ENCODE measurements around the gene SEMA5A. TPM values are rescaled to one million over a fixed set of nuclear protein-coding genes. Genes with fewer than 3 reads are reported as not detected.

Gene SEMA5A
- total RNA-seq, 1 donor from 2014 or later: 0.51 TPM

GRCh38 chr5:9431496-9432258, 114.2 kb downstream of the SEMA5A start:
- H3K9me3 Mint-ChIP-seq (ENCODE audit: unreplicated experiment): no peaks in the 10 kb centered on the region
- TF ChIP-seq CTCF (IDR thresholded peaks at IDR 0.05; ENCODE audit: partially characterized antibody, unreplicated experiment): no peak
- DNase-seq: no peak
- no peak overlapping the region for H3K27ac Mint-ChIP-seq (ENCODE audit: unreplicated experiment)
- no peaks in the 10 kb centered on the region for H3K4me1 Mint-ChIP-seq (ENCODE audit: low read depth, unreplicated experiment)
- H3K36me3 Mint-ChIP-seq (ENCODE audit: unreplicated experiment): no peaks in the 10 kb centered on the region
- H3K27me3 Mint-ChIP-seq (ENCODE audit: unreplicated experiment): no peaks in the 10 kb centered on the region
- H3K4me3 Mint-ChIP-seq (ENCODE audit: unreplicated experiment): no peak overlapping the region

GRCh38 chr5:9431151-9431495, 114.8 kb downstream of the SEMA5A start:
- Mint-ChIP-seq H3K27me3 (ENCODE audit: unreplicated experiment) (no peaks in the 10 kb centered on the region), H3K36me3 (ENCODE audit: unreplicated experiment) (no peaks in the 10 kb centered on the region), H3K27ac (ENCODE audit: unreplicated experiment) (no peak overlapping the region), H3K4me1 (ENCODE audit: low read depth, unreplicated experiment) (no peaks in the 10 kb centered on the region), H3K4me3 (ENCODE audit: unreplicated experiment) (no peak overlapping the region), H3K9me3 (ENCODE audit: unreplicated experiment) (no peaks in the 10 kb centered on the region)
- no peak for DNase-seq
- no peak for TF ChIP-seq CTCF (IDR thresholded peaks at IDR 0.05; ENCODE audit: partially characterized antibody, unreplicated experiment)

- no peak overlapping the region for H3K4me3 Mint-ChIP-seq (ENCODE audit: unreplicated experiment)
- no peaks in the 10 kb centered on the region for H3K4me1 Mint-ChIP-seq (ENCODE audit: low read depth, unreplicated experiment)
- no peaks in the 10 kb centered on the region for H3K36me3 Mint-ChIP-seq (ENCODE audit: unreplicated experiment)
- no peak for DNase-seq
- no peak overlapping the region for H3K27ac Mint-ChIP-seq (ENCODE audit: unreplicated experiment)
- no peaks in the 10 kb centered on the region for H3K27me3 Mint-ChIP-seq (ENCODE audit: unreplicated experiment)
- no peak for TF ChIP-seq CTCF (IDR thresholded peaks at IDR 0.05; ENCODE audit: partially characterized antibody, unreplicated experiment)
- H3K9me3 Mint-ChIP-seq (ENCODE audit: unreplicated experiment): no peaks in the 10 kb centered on the region
These were observed 115.6 kb downstream of the SEMA5A start for GRCh38 chr5:9430306-9430705.

GRCh38 chr5:9429691-9430215, 116.1 kb downstream of the SEMA5A start:
- Mint-ChIP-seq H3K36me3 (ENCODE audit: unreplicated experiment) (no peaks in the 10 kb centered on the region), H3K27ac (ENCODE audit: unreplicated experiment) (no peak overlapping the region), H3K9me3 (ENCODE audit: unreplicated experiment) (no peaks in the 10 kb centered on the region), H3K4me1 (ENCODE audit: low read depth, unreplicated experiment) (no peaks in the 10 kb centered on the region), H3K27me3 (ENCODE audit: unreplicated experiment) (no peaks in the 10 kb centered on the region), H3K4me3 (ENCODE audit: unreplicated experiment) (no peak overlapping the region)
- no peak for TF ChIP-seq CTCF (IDR thresholded peaks at IDR 0.05; ENCODE audit: partially characterized antibody, unreplicated experiment)
- DNase-seq: no peak

- Mint-ChIP-seq H3K9me3 (ENCODE audit: unreplicated experiment) (no peaks in the 10 kb centered on the region), H3K36me3 (ENCODE audit: unreplicated experiment) (no peaks in the 10 kb centered on the region), H3K27ac (ENCODE audit: unreplicated experiment) (no peak overlapping the region), H3K4me1 (ENCODE audit: low read depth, unreplicated experiment) (no peaks in the 10 kb centered on the region), H3K27me3 (ENCODE audit: unreplicated experiment) (no peaks in the 10 kb centered on the region), H3K4me3 (ENCODE audit: unreplicated experiment) (no peak overlapping the region)
- no peak for TF ChIP-seq CTCF (IDR thresholded peaks at IDR 0.05; ENCODE audit: partially characterized antibody, unreplicated experiment)
- DNase-seq: no peak
These were observed 117.6 kb downstream of the SEMA5A start for GRCh38 chr5:9428272-9428671.
